Hepatocyte (in vitro differentiated cells): ENCODE data around the gene PLXNC1. TPM values are rescaled to one million over a fixed set of nuclear protein-coding genes. Genes with fewer than 3 reads are reported as not detected.

ENCODE experiments used
- DNase-seq: peaks from one replicate; pipeline ENCODE4 v3.0.0-alpha.2; 2016; ENCODE audit warnings: low spot score
- H2AFZ ChIP-seq: fragments of 200-600 bp; sonication (generic); 2 replicates; pipeline ENCODE4 v1.6.0; 2016; ENCODE audit warnings: antibody characterized with exemption, mild to moderate bottlenecking
- H3K27ac ChIP-seq: fragments of 200-600 bp; sonication (generic); 2 replicates; pipeline ENCODE4 v1.5.1; 2016; ENCODE audit warnings: mild to moderate bottlenecking
- H3K27me3 ChIP-seq: fragments of 200-600 bp; sonication (generic); 2 replicates; pipeline ENCODE4 v1.6.1; 2016
- H3K36me3 ChIP-seq: fragments of 200-600 bp; sonication (generic); replicated peaks from 2 replicates; pipeline ENCODE4 v1.5.1; 2016; ENCODE audit warnings: low read depth; ENCODE audit not compliant: insufficient read depth
- H3K4me1 ChIP-seq: fragments of 200-600 bp; sonication (generic); 2 replicates; pipeline ENCODE4 v1.5.1; 2016; ENCODE audit warnings: mild to moderate bottlenecking, moderate library complexity; ENCODE audit not compliant: insufficient read depth
- H3K4me2 ChIP-seq: fragments of 200-600 bp; sonication (generic); 2 replicates; pipeline ENCODE4 v1.6.0; 2016
- H3K4me3 ChIP-seq: fragments of 200-600 bp; sonication (generic); 2 replicates; pipeline ENCODE4 v1.5.1; 2016; ENCODE audit warnings: mild to moderate bottlenecking
- H3K79me2 ChIP-seq: fragments of 200-600 bp; sonication (generic); 2 replicates; pipeline ENCODE4 v1.6.0; 2017; ENCODE audit warnings: mild to moderate bottlenecking
- H3K9me2 ChIP-seq: fragments of 200-600 bp; sonication (generic); replicated peaks from 2 replicates; pipeline ENCODE4 v1.6.0; 2017; ENCODE audit warnings: mild to moderate bottlenecking; ENCODE audit not compliant: insufficient read depth
- H3K9me3 ChIP-seq: fragments of 200-600 bp; sonication (generic); 2 replicates; pipeline ENCODE4 v1.5.1; 2016; ENCODE audit warnings: low read depth, mild to moderate bottlenecking
- H4K20me1 ChIP-seq: fragments of 200-600 bp; sonication (generic); 2 replicates; pipeline ENCODE4 v1.6.0; 2016; ENCODE audit warnings: mild to moderate bottlenecking; ENCODE audit not compliant: insufficient read depth, poor library complexity, severe bottlenecking
- CTCF ChIP-seq: fragments of 200-600 bp; sonication (generic); IDR thresholded peaks from 2 replicates; pipeline ENCODE4 v1.5.1; 2016; ENCODE audit warnings: antibody characterized with exemption, mild to moderate bottlenecking; ENCODE audit not compliant: poor library complexity
- EZH2 ChIP-seq: fragments of 200-600 bp; sonication (generic); IDR thresholded peaks from 2 replicates; pipeline ENCODE4 v1.6.1; 2016; ENCODE audit warnings: antibody characterized with exemption, mild to moderate bottlenecking, borderline replicate concordance
- EZH2phosphoT487 ChIP-seq: fragments of 200-600 bp; sonication (generic); IDR thresholded peaks from one replicate; pipeline ENCODE4 v1.6.1; 2018; ENCODE audit warnings: antibody characterized with exemption, mild to moderate bottlenecking, low read depth, moderate library complexity; ENCODE audit not compliant: unreplicated experiment, severe bottlenecking
- WGBS: methylation state at CpG from one replicate; pipeline ENCODE4 v1.1.6; 2016; ENCODE audit warnings: low lambda C conversion rate; ENCODE audit errors: missing lambda C conversion rate; 5-methylcytosine and 5-hydroxymethylcytosine counted together
- polyA plus RNA-seq: library from polyadenylated mRNA; unstranded; fragments of >200 nt; fragmentation: Nextera tagmentation; extraction: Ambion mirVana; gene quantifications from 2 replicates; pipeline ENCODE4 v1.2.1, GENCODE V29; 2016
- total RNA-seq: library from RNA; depleted of rRNA; stranded (reverse); fragments of >200 nt; gene quantifications from 2 replicates; pipeline ENCODE4 v1.2.3, GENCODE V29; 2014

PLXNC1 gene
- total and polyA plus RNA-seq, 2 experiments from 2014 or later = 6.7 to 23.2 TPM

GRCh38 chr12:94340573-94340972, 192.2 kb downstream of the PLXNC1 start:
- H3K79me2 ChIP-seq = no peaks in the 10 kb centered on the region
- H2AFZ ChIP-seq = no peak overlapping the region
- H3K4me1 ChIP-seq = no peaks in the 10 kb centered on the region
- H3K36me3 ChIP-seq = no peaks in the 10 kb centered on the region
- H3K27ac ChIP-seq = no peak overlapping the region
- no peak for TF ChIP-seq EZH2
- no peak for TF ChIP-seq CTCF
- TF ChIP-seq EZH2phosphoT487 = no peak
- no peaks in the 10 kb centered on the region for H4K20me1 ChIP-seq
- no peaks in the 10 kb centered on the region for H3K9me3 ChIP-seq
- H3K4me2 ChIP-seq = no peak overlapping the region
- no peak overlapping the region for H3K4me3 ChIP-seq
- no peaks in the 10 kb centered on the region for H3K9me2 ChIP-seq
- 91% methylated on average over 6 of the region's 6 CpGs for WGBS
- no peaks in the 10 kb centered on the region for H3K27me3 ChIP-seq
- DNase-seq = no peak

DNA sequence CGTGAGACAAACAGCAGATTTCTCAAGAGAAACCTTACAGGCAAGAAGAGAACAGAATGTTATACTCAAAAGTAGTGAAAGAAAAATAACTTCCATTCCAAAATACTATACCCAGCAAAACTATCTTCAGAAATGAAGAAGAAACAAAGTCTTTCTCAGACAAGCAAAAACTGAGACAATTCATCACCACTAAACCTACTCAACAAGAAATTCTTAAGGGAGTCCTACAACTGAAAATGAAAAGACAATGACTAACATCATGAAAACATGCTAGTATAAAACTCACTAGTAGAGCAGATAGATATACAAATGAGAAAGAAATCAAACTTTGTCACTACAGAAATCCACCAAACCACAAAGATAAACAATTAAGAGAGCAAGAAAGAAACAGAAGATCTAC, 204.8 kb downstream of the PLXNC1 start:
- no peaks in the 10 kb centered on the region for H3K9me2 ChIP-seq
- no peak for DNase-seq
- no peak overlapping the region for H3K27ac ChIP-seq
- H2AFZ ChIP-seq = no peak overlapping the region
- TF ChIP-seq EZH2phosphoT487 (no peak), CTCF (no peak)
- peaks cover 16% of the 10 kb centered on the region for H3K9me3 ChIP-seq
- no peaks in the 10 kb centered on the region for H3K36me3 ChIP-seq
- H3K4me3 ChIP-seq = no peak overlapping the region
- H3K4me2 ChIP-seq = no peak overlapping the region
- H3K27me3 ChIP-seq = no peaks in the 10 kb centered on the region
- no peaks in the 10 kb centered on the region for H3K79me2 ChIP-seq
- H3K4me1 ChIP-seq = no peaks in the 10 kb centered on the region
- WGBS = 87% methylated on average over 1 of the region's 1 CpG
- H4K20me1 ChIP-seq = no peaks in the 10 kb centered on the region
